Vagina (tissue), 2 donors: ENCODE results near the gene SRPK1. TPM values are rescaled to one million over a fixed set of nuclear protein-coding genes. Genes with fewer than 3 reads are reported as not detected.

Experiments
- DNase-seq, 2 donors: peaks; one replicate each; pipeline ENCODE4 v3.0.0-alpha.2; 2017; ENCODE audit errors: extremely low spot score in 2 of 2
- H3K27ac ChIP-seq: fragments of 200-600 bp; sonication (generic); one replicate; pipeline ENCODE4 v1.5.1; 2019
- H3K27me3 ChIP-seq: fragments of 200-600 bp; sonication (generic); one replicate; pipeline ENCODE4 v1.5.1; 2019
- H3K36me3 ChIP-seq, 2 donors: fragments of 200-600 bp; sonication (generic); one replicate each; pipeline ENCODE4 v1.5.1; 2017 to 2019
- H3K4me1 ChIP-seq: fragments of 200-600 bp; sonication (generic); one replicate; pipeline ENCODE4 v1.5.1; 2019
- H3K4me3 ChIP-seq, 2 donors: fragments of 200-600 bp; sonication (generic); 1 replicate in 1 of 2; 2 replicates in 1 of 2; pipeline ENCODE4 v1.5.1; 2016 to 2019
- H3K9me3 ChIP-seq: fragments of 200-600 bp; sonication (generic); one replicate; pipeline ENCODE4 v1.5.1; 2019
- CTCF ChIP-seq, 3 experiments: fragments of 450-650 bp in 2 of 3; fragments of 200-600 bp in 1 of 3; sonication (generic) in 1 of 3; IDR thresholded peaks; one replicate each; pipeline ENCODE4 v1.5.1; 2017 to 2019; ENCODE audit warnings: antibody characterized with exemption in 3 of 3, mild to moderate bottlenecking in 2 of 3, moderate library complexity in 2 of 3
- POLR2A ChIP-seq, 2 donors: fragments of 450-650 bp; IDR thresholded peaks; one replicate each; pipeline ENCODE4 v1.6.1; 2017; ENCODE audit warnings: antibody characterized with exemption in 2 of 2, mild to moderate bottlenecking in 2 of 2, moderate library complexity in 2 of 2
- POLR2AphosphoS5 ChIP-seq, 2 donors: sonication (generic); formaldehyde crosslinking; IDR thresholded peaks; one replicate each; pipeline ENCODE4 v1.9.0; 2017; ENCODE audit warnings: antibody characterized with exemption in 2 of 2, mild to moderate bottlenecking in 2 of 2, low read depth in 1 of 2; ENCODE audit not compliant: insufficient read depth in 1 of 2
- intact Hi-C: fragments of 100-400 bp; cut with DNase I; formaldehyde crosslinking; loops from one replicate; pipeline ENCODE4 v1.15.1; 2023
- total RNA-seq: library from RNA; depleted of rRNA; stranded (reverse); fragments of >200 nt; gene quantifications from one replicate; pipeline ENCODE4 v1.2.3, GENCODE V29; 2016

SRPK1 gene
- total RNA-seq, 1 donor from 2014 or later = 59.2 TPM

GRCh38 chr6:35794536-35795452 is 126.1 kb downstream of the SRPK1 start:
- Histone ChIP-seq H3K9me3 (no peaks in the 10 kb centered on the region), H3K27ac (no peak overlapping the region), H3K4me3 (no peak overlapping the region), H3K36me3 (no peaks in the 10 kb centered on the region), H3K4me1 (no peaks in the 10 kb centered on the region), H3K27me3 (no peaks in the 10 kb centered on the region)
- intact Hi-C loops = loop anchor here (5.0 kb wide), 1 partner anchor 1562 kb away; no protein-coding TSS in a partner anchor
- no peak for DNase-seq
- no peak for TF ChIP-seq POLR2AphosphoS5 (IDR thresholded peaks at IDR 0.05; ENCODE audit: insufficient read depth in 1 of 2, low read depth in 1 of 2)
- TF ChIP-seq CTCF (IDR thresholded peaks at IDR 0.05) = no peak
- TF ChIP-seq POLR2A (IDR thresholded peaks at IDR 0.05) = no peak

GRCh38 chr6:35790683-35791082 is 130.2 kb downstream of the SRPK1 start:
- no peaks in the 10 kb centered on the region for H3K4me1 ChIP-seq
- intact Hi-C loops = no loop called here
- no peak overlapping the region for H3K4me3 ChIP-seq
- TF ChIP-seq POLR2AphosphoS5 (IDR thresholded peaks at IDR 0.05; ENCODE audit: insufficient read depth in 1 of 2, low read depth in 1 of 2) = no peak
- TF ChIP-seq CTCF (IDR thresholded peaks at IDR 0.05) = no peak
- no peak for TF ChIP-seq POLR2A (IDR thresholded peaks at IDR 0.05)
- DNase-seq = no peak
- H3K27me3 ChIP-seq = no peaks in the 10 kb centered on the region
- no peaks in the 10 kb centered on the region for H3K36me3 ChIP-seq
- no peaks in the 10 kb centered on the region for H3K9me3 ChIP-seq
- H3K27ac ChIP-seq = no peak overlapping the region

GRCh38 chr6:35788423-35788982 is 132.4 kb downstream of the SRPK1 start:
- DNase-seq = no peak
- Histone ChIP-seq H3K9me3 (no peaks in the 10 kb centered on the region), H3K36me3 (no peaks in the 10 kb centered on the region), H3K27me3 (no peaks in the 10 kb centered on the region), H3K4me1 (no peaks in the 10 kb centered on the region), H3K4me3 (no peak overlapping the region), H3K27ac (no peak overlapping the region)
- intact Hi-C loops = no loop called here
- no peak for TF ChIP-seq POLR2A (IDR thresholded peaks at IDR 0.05)

- H3K4me3 ChIP-seq = no peak overlapping the region
- no peaks in the 10 kb centered on the region for H3K36me3 ChIP-seq
- no peaks in the 10 kb centered on the region for H3K9me3 ChIP-seq
- H3K27ac ChIP-seq = no peak overlapping the region
- H3K4me1 ChIP-seq = no peaks in the 10 kb centered on the region
- DNase-seq = no peak
- intact Hi-C loops = loop anchor here (1.0 kb wide), 1 partner anchor 11 kb away; no protein-coding TSS in a partner anchor
- no peaks in the 10 kb centered on the region for H3K27me3 ChIP-seq
- TF ChIP-seq POLR2AphosphoS5 (IDR thresholded peaks at IDR 0.05; ENCODE audit: insufficient read depth in 1 of 2, low read depth in 1 of 2) (no peak), CTCF (IDR thresholded peaks at IDR 0.05) (no peak), POLR2A (IDR thresholded peaks at IDR 0.05) (no peak)
Observed at GRCh38 chr6:35787266-35788218, 133.4 kb downstream of the SRPK1 start.

GRCh38 chr6:35786810-35787209 is 134.1 kb downstream of the SRPK1 start:
- TF ChIP-seq POLR2A (IDR thresholded peaks at IDR 0.05) = no peak
- DNase-seq = no peak
- no peaks in the 10 kb centered on the region for H3K36me3 ChIP-seq
- no peak overlapping the region for H3K4me3 ChIP-seq
- H3K4me1 ChIP-seq = no peaks in the 10 kb centered on the region
- intact Hi-C loops = loop anchor here (1.0 kb wide), 1 partner anchor 11 kb away; no protein-coding TSS in a partner anchor
- no peaks in the 10 kb centered on the region for H3K9me3 ChIP-seq
- H3K27ac ChIP-seq = no peak overlapping the region
- no peaks in the 10 kb centered on the region for H3K27me3 ChIP-seq
